SK-N-MC (cell line): ENCODE data around the gene FZD4.

Source experiments
- EZH2 ChIP-seq: fragments of 200-600 bp; sonication (generic); IDR thresholded peaks from one replicate; pipeline ENCODE4 v1.6.1; 2017; ENCODE audit warnings: antibody characterized with exemption
- POLR2AphosphoS5 ChIP-seq: IDR thresholded peaks from 2 replicates; pipeline ENCODE4 v1.6.1; 2012; ENCODE audit warnings: mild to moderate bottlenecking, low read depth, low read length, borderline replicate concordance

DNA sequence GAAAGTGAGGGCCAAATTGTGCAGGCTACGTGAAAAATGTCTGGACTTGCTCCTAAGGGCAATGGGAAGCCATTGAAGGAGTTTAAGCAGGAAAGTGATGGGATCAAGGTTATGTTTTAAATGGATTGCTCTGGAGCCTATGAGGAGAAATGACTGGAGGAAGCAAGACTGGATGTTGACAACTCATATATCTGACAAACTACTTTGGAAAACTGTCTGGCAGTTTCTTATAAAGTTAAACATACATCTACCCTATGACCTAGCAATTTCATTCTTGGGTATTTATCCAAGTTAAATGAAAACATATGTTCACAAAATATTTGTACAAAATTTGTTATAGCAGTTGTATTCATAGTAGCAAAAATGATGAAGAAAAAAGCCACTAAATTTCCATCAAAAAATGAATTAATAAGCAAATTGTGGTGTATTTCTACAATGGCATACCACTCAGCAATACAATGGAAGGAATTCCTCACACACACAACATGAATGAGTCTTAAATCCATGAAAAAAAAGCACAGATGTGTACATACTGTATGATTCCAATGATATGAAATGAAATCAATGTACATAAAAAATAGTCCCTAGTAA is 24.1 kb downstream of the FZD4 start:
- TF ChIP-seq EZH2 (no peak), POLR2AphosphoS5 (no peak)
